Effector memory CD8-positive, alpha-beta T cell (primary cell): ENCODE results near the gene AATF.

ENCODE experiments used
- ATAC-seq: fragments of 150-1000 bp; cut with Tn5 transposase; replicated peaks from 2 replicates; pipeline ENCODE4 v1.10.0; 2021; ENCODE audit warnings: mild to moderate bottlenecking, moderate library complexity
- DNase-seq, 3 experiments: peaks; one replicate each; pipeline ENCODE4 v3.0.0; 2021
- H3K27ac Mint-ChIP-seq, 2 donors: one replicate each; pipeline ENCODE4 v1.8.0; 2022; ENCODE audit warnings: mild to moderate bottlenecking in 2 of 2, mixed read lengths in 2 of 2, moderate library complexity in 2 of 2
- H3K27me3 Mint-ChIP-seq, 2 donors: one replicate each; pipeline ENCODE4 v1.8.0; 2022; ENCODE audit warnings: mixed read lengths in 2 of 2
- H3K36me3 Mint-ChIP-seq: one replicate; pipeline ENCODE4 v1.8.0; 2022; ENCODE audit warnings: mild to moderate bottlenecking, moderate library complexity, mixed read lengths; ENCODE audit not compliant: insufficient read depth
- H3K4me1 Mint-ChIP-seq, 2 donors: one replicate each; pipeline ENCODE4 v1.8.0; 2022; ENCODE audit warnings: low read depth in 2 of 2, mixed read lengths in 2 of 2
- H3K4me3 Mint-ChIP-seq, 2 donors: one replicate each; pipeline ENCODE4 v1.8.0; 2022; ENCODE audit warnings: mild to moderate bottlenecking in 2 of 2, mixed read lengths in 2 of 2, moderate library complexity in 2 of 2
- H3K9me3 Mint-ChIP-seq, 2 donors: one replicate each; pipeline ENCODE4 v1.8.0; 2022; ENCODE audit warnings: mixed read lengths in 2 of 2

Gene AATF

GRCh38 chr17:36941265-36942010 lies 7.3 kb upstream of the AATF start:
- Mint-ChIP-seq H3K36me3 (peaks cover 53% of the 10 kb centered on the region), H3K27ac (peak overlapping the region in 1 of 2 donors; percentile 44), H3K27me3 (peaks cover 76 to 90% of the 10 kb centered on the region in 2 donors), H3K4me3 (peak overlapping the region; percentile 4 to 6), H3K4me1 (peaks cover 27 to 40% of the 10 kb centered on the region in 2 donors), H3K9me3 (no peaks in the 10 kb centered on the region)
- no peak for DNase-seq
- ATAC-seq, result no peak

GRCh38 chr17:36942019-36942599 lies 6.6 kb upstream of the AATF start:
- no peak for DNase-seq
- no peak for ATAC-seq
- Mint-ChIP-seq H3K9me3 (no peaks in the 10 kb centered on the region), H3K4me3 (peak overlapping the region in 1 of 2 donors; percentile 45), H3K4me1 (peaks cover 23 to 37% of the 10 kb centered on the region in 2 donors), H3K36me3 (peaks cover 51% of the 10 kb centered on the region), H3K27ac (no peak overlapping the region), H3K27me3 (peaks cover 79 to 90% of the 10 kb centered on the region in 2 donors)

GRCh38 chr17:36942631-36943125 lies 6.1 kb upstream of the AATF start:
- Mint-ChIP-seq H3K9me3 (no peaks in the 10 kb centered on the region), H3K4me3 (peak overlapping the region; percentile 45 to 58), H3K4me1 (peaks cover 19 to 32% of the 10 kb centered on the region in 2 donors), H3K27me3 (peaks cover 79 to 90% of the 10 kb centered on the region in 2 donors), H3K36me3 (peaks cover 50% of the 10 kb centered on the region), H3K27ac (no peak overlapping the region)
- ATAC-seq (peak; percentile 74), DNase-seq (no peak)

- peak overlapping the region; percentile 45 to 58 for H3K4me3 Mint-ChIP-seq
- peak overlapping the region in 1 of 2 donors; percentile 13 for H3K27ac Mint-ChIP-seq
- peaks cover 45% of the 10 kb centered on the region for H3K36me3 Mint-ChIP-seq
These were observed 5.2 kb upstream of the AATF start for GRCh38 chr17:36943250-36944191.

GRCh38 chr17:36944553-36944952 lies 4.2 kb upstream of the AATF start:
- Mint-ChIP-seq H3K27ac (no peak overlapping the region), H3K4me1 (peaks cover 21 to 31% of the 10 kb centered on the region in 2 donors), H3K36me3 (peaks cover 42% of the 10 kb centered on the region), H3K27me3 (peaks cover 64 to 71% of the 10 kb centered on the region in 2 donors), H3K4me3 (no peak overlapping the region), H3K9me3 (no peaks in the 10 kb centered on the region)
- ATAC-seq, result no peak
- no peak for DNase-seq

More at GRCh38 chr17:36943250-36944191, 5.2 kb upstream of the AATF start:
- Mint-ChIP-seq H3K9me3 (no peaks in the 10 kb centered on the region), H3K4me1 (peaks cover 19 to 31% of the 10 kb centered on the region in 2 donors), H3K27me3 (peaks cover 73 to 81% of the 10 kb centered on the region in 2 donors)
- DNase-seq (no peak), ATAC-seq (no peak)

GRCh38 chr17:36945140-36945539 lies 3.6 kb upstream of the AATF start:
- Mint-ChIP-seq H3K4me3 (no peak overlapping the region), H3K27ac (no peak overlapping the region), H3K4me1 (peaks cover 27 to 34% of the 10 kb centered on the region in 2 donors), H3K9me3 (no peaks in the 10 kb centered on the region), H3K36me3 (peaks cover 36% of the 10 kb centered on the region), H3K27me3 (peaks cover 59 to 65% of the 10 kb centered on the region in 2 donors)
- no peak for ATAC-seq
- no peak for DNase-seq

- H3K4me1 Mint-ChIP-seq, result peaks cover 35 to 36% of the 10 kb centered on the region in 2 donors
- peaks cover 27% of the 10 kb centered on the region for H3K36me3 Mint-ChIP-seq
- no peak overlapping the region for H3K27ac Mint-ChIP-seq
- no peaks in the 10 kb centered on the region for H3K9me3 Mint-ChIP-seq
- no peak for ATAC-seq
- no peak for DNase-seq
- peaks cover 49 to 55% of the 10 kb centered on the region in 2 donors for H3K27me3 Mint-ChIP-seq
- no peak overlapping the region for H3K4me3 Mint-ChIP-seq
These were observed 2.6 kb upstream of the AATF start for GRCh38 chr17:36945959-36946725.

GRCh38 chr17:36946726-36947091 lies 2.0 kb upstream of the AATF start:
- no peak for DNase-seq
- Mint-ChIP-seq H3K27me3 (peaks cover 43 to 49% of the 10 kb centered on the region in 2 donors), H3K4me3 (no peak overlapping the region), H3K36me3 (peaks cover 24% of the 10 kb centered on the region), H3K9me3 (no peaks in the 10 kb centered on the region), H3K4me1 (peaks cover 30 to 32% of the 10 kb centered on the region in 2 donors), H3K27ac (no peak overlapping the region)
- no peak for ATAC-seq

GRCh38 chr17:36947922-36948716 lies 635 bp upstream of the AATF start:
- DNase-seq (no peak), ATAC-seq (no peak)
- Mint-ChIP-seq H3K27ac (peak overlapping the region; percentile 95 to 96), H3K27me3 (peaks cover 40 to 45% of the 10 kb centered on the region in 2 donors), H3K9me3 (no peaks in the 10 kb centered on the region), H3K4me3 (peak overlapping the region; percentile 91 to 95), H3K4me1 (peaks cover 41 to 44% of the 10 kb centered on the region in 2 donors), H3K36me3 (peaks cover 29% of the 10 kb centered on the region)

- Mint-ChIP-seq H3K9me3 (no peaks in the 10 kb centered on the region), H3K4me3 (peak overlapping the region; percentile 91 to 95), H3K27me3 (peaks cover 26 to 32% of the 10 kb centered on the region in 2 donors), H3K27ac (peak overlapping the region; percentile 95 to 96), H3K36me3 (peaks cover 34% of the 10 kb centered on the region), H3K4me1 (peaks cover 48 to 50% of the 10 kb centered on the region in 2 donors)
- ATAC-seq (no peak), DNase-seq (no peak)
These were observed 740 bp downstream of the AATF start for GRCh38 chr17:36949461-36949927.

- peaks cover 39% of the 10 kb centered on the region for H3K36me3 Mint-ChIP-seq
- no peak for ATAC-seq
- peaks cover 50 to 54% of the 10 kb centered on the region in 2 donors for H3K4me1 Mint-ChIP-seq
- peak overlapping the region; percentile 15 to 95 for H3K27ac Mint-ChIP-seq
- no peak for DNase-seq
- H3K27me3 Mint-ChIP-seq, result peaks cover 21 to 26% of the 10 kb centered on the region in 2 donors
- peak overlapping the region; percentile 91 to 95 for H3K4me3 Mint-ChIP-seq
- no peaks in the 10 kb centered on the region for H3K9me3 Mint-ChIP-seq
These were observed 1.3 kb downstream of the AATF start for GRCh38 chr17:36950027-36950426.
